CD4-positive, alpha-beta T cell (primary cell): Measurements from ENCODE around the gene DPP4. TPM values are rescaled to one million over a fixed set of nuclear protein-coding genes. Genes with fewer than 3 reads are reported as not detected.

Experiments used
- ATAC-seq: fragments of 200-7000 bp; cut with Tn5 transposase; one replicate; pipeline ENCODE4 v1.10.0; 2022; ENCODE audit warnings: mild to moderate bottlenecking; ENCODE audit not compliant: poor library complexity
- CTCF ChIA-PET: fragments of 350-600 bp; sonication (Branson Sonifier 250); formaldehyde crosslinking; loops from one replicate; lab custom pipeline; 2021; ENCODE audit warnings: antibody characterized with exemption, inconsistent platforms; lab: Charles Lee
- POLR2A ChIA-PET: fragments of 350-600 bp; sonication (Branson Sonifier 250); formaldehyde crosslinking; loops from one replicate; lab custom pipeline; 2021; ENCODE audit warnings: antibody characterized with exemption, inconsistent platforms; lab: Charles Lee
- DNase-seq, 14 experiments: peaks; one replicate each; pipeline ENCODE4 v3.0.0-alpha.2; 2013 to 2020; ENCODE audit warnings: mixed read lengths in 2 of 14
- H3K27ac ChIP-seq, 2 donors: one replicate each; pipeline versions ENCODE4 v1.5.1 to v1.7.0; 2013; ENCODE audit warnings: low read length in 2 of 2, low read depth in 1 of 2, mild to moderate bottlenecking in 1 of 2
- H3K27me3 ChIP-seq, 2 experiments: 1 replicate in 1 of 2; 2 replicates in 1 of 2; pipeline versions ENCODE4 v1.6.1 to v1.7.0; 2013; ENCODE audit warnings: low read length in 2 of 2, control low read depth in 1 of 2, mild to moderate bottlenecking in 1 of 2, moderate library complexity in 1 of 2; ENCODE audit not compliant: insufficient read depth in 2 of 2, control insufficient read depth in 1 of 2
- H3K36me3 ChIP-seq: one replicate; pipeline ENCODE4 v1.6.1; 2013; ENCODE audit warnings: low read length, control low read depth; ENCODE audit not compliant: insufficient read depth
- H3K4me1 ChIP-seq: one replicate; pipeline ENCODE4 v1.6.1; 2013; ENCODE audit warnings: low read length, control low read depth; ENCODE audit not compliant: insufficient read depth
- H3K4me3 ChIP-seq: one replicate; pipeline ENCODE4 v1.5.1; 2013; ENCODE audit warnings: mild to moderate bottlenecking, low read length, moderate library complexity
- H3K9me3 ChIP-seq, 2 experiments: 1 replicate in 1 of 2; 2 replicates in 1 of 2; pipeline versions ENCODE4 v1.6.1 to v1.7.0; 2013; ENCODE audit warnings: low read length in 2 of 2, mild to moderate bottlenecking in 2 of 2, control low read depth in 1 of 2, moderate library complexity in 1 of 2; ENCODE audit not compliant: control insufficient read depth in 1 of 2, insufficient read depth in 1 of 2
- H3K27ac Mint-ChIP-seq: one replicate; pipeline ENCODE4 v1.8.0; 2020; ENCODE audit warnings: mixed read lengths
- H3K27me3 Mint-ChIP-seq: one replicate; pipeline ENCODE4 v1.8.0; 2021; ENCODE audit warnings: mixed read lengths
- H3K36me3 Mint-ChIP-seq: one replicate; pipeline ENCODE4 v1.8.0; 2021; ENCODE audit warnings: low read depth, mixed read lengths
- H3K4me1 Mint-ChIP-seq: one replicate; pipeline ENCODE4 v1.8.0; 2021; ENCODE audit warnings: low read depth, mixed read lengths
- H3K4me3 Mint-ChIP-seq: one replicate; pipeline ENCODE4 v1.8.0; 2020; ENCODE audit warnings: mild to moderate bottlenecking, mixed read lengths
- H3K9me3 Mint-ChIP-seq: one replicate; pipeline ENCODE4 v1.8.0; 2020; ENCODE audit warnings: mixed read lengths
- CTCF ChIP-seq: fragments of 200-600 bp; IDR thresholded peaks from one replicate; pipeline ENCODE4 v1.8.0; 2022; ENCODE audit warnings: antibody characterized with exemption, mild to moderate bottlenecking
- intact Hi-C, 2 experiments: fragments of 100-400 bp; cut with DNase I in 1 of 2; cut with micrococcal nuclease in 1 of 2; formaldehyde crosslinking; loops; one replicate each; pipeline versions ENCODE4 v1.15.1 to v1.9.0; 2023 to 2025; cut with DNase I, micrococcal nuclease
- total RNA-seq, 174 experiments: library from RNA in 2 of 174; stranded (reverse) in 2 of 174; gene quantifications; one replicate each; pipeline ENCODE4 v1.2.3 and lab custom pipeline; 2021 to 2026

The DPP4 gene
- total RNA-seq, 2 experiments from 2014 or later = 15.5 to 16.7 TPM

GRCh38 chr2:162058973-162059668, 14.9 kb downstream of the DPP4 start:
- intact Hi-C loops = loop anchor here in 1 of 2 experiments (2.0 to 5.0 kb wide), 2 partner anchors 14 to 47 kb away; no protein-coding TSS in a partner anchor
- H3K27ac Mint-ChIP-seq = peak overlapping the region; percentile 77
- peaks cover 85% of the 10 kb centered on the region for H3K4me1 Mint-ChIP-seq
- peak in 4 of 14 experiments; percentile 25 to 40 (median 32) for DNase-seq
- no peaks in the 10 kb centered on the region for H3K9me3 ChIP-seq
- H3K9me3 Mint-ChIP-seq = peaks cover 3% of the 10 kb centered on the region
- H3K36me3 Mint-ChIP-seq = peaks cover 12% of the 10 kb centered on the region
- H3K4me3 Mint-ChIP-seq = peak overlapping the region; percentile 75
- H3K4me1 ChIP-seq = peaks cover 48% of the 10 kb centered on the region
- H3K27me3 Mint-ChIP-seq = no peaks in the 10 kb centered on the region
- POLR2A ChIA-PET = interaction anchor here (0.7 to 6.5 kb wide), 7 partner anchors 10 to 66 kb away, joined by 3 to 37 read pairs (median 3); partner anchors contain the start of gene DPP4
- ATAC-seq = peak; percentile 34
- no peaks in the 10 kb centered on the region for H3K36me3 ChIP-seq
- H3K27me3 ChIP-seq = no peaks in the 10 kb centered on the region
- CTCF ChIA-PET = interaction anchor here (1.1 to 1.6 kb wide), 2 partner anchors 15 to 68 kb away, joined by 3 read pairs; partner anchors contain the start of gene DPP4
- peak overlapping the region in 1 of 2 donors; percentile 37 for H3K27ac ChIP-seq
- peak overlapping the region; percentile 41 for H3K4me3 ChIP-seq
- no peak for TF ChIP-seq CTCF

- intact Hi-C loops = loop anchor here in 1 of 2 experiments (5.0 kb wide), 1 partner anchor 45 kb away; no protein-coding TSS in a partner anchor
- peaks cover 9% of the 10 kb centered on the region for H3K36me3 ChIP-seq
- H3K4me3 Mint-ChIP-seq = peak overlapping the region; percentile 69
- H3K36me3 Mint-ChIP-seq = peaks cover 5% of the 10 kb centered on the region
- H3K4me1 Mint-ChIP-seq = peaks cover 72% of the 10 kb centered on the region
- ATAC-seq (peak; percentile 60), DNase-seq (peak in 4 of 14 experiments; percentile 22 to 52 (median 30))
- no peaks in the 10 kb centered on the region for H3K27me3 Mint-ChIP-seq
- no peaks in the 10 kb centered on the region for H3K9me3 ChIP-seq
- peaks cover 3% of the 10 kb centered on the region for H3K9me3 Mint-ChIP-seq
- H3K27ac Mint-ChIP-seq = peak overlapping the region; percentile 77
- TF ChIP-seq CTCF = no peak
- H3K4me3 ChIP-seq = no peak overlapping the region
- CTCF ChIA-PET = interaction anchor here (1.6 kb wide), 1 partner anchor 16 kb away, joined by 3 read pairs; the partner anchor contains the start of gene DPP4
- no peak overlapping the region for H3K27ac ChIP-seq
- peaks cover 31% of the 10 kb centered on the region for H3K4me1 ChIP-seq
- no peaks in the 10 kb centered on the region for H3K27me3 ChIP-seq
- POLR2A ChIA-PET = interaction anchor here (0.6 to 6.5 kb wide), 3 partner anchors 11 to 46 kb away, joined by 3 to 37 read pairs (median 3); partner anchors contain the start of gene DPP4
Measured at GRCh38 chr2:162057426-162057825, 16.6 kb downstream of the DPP4 start.

GRCh38 chr2:162056796-162057399, 17.1 kb downstream of the DPP4 start:
- H3K27me3 ChIP-seq = no peaks in the 10 kb centered on the region
- H3K27ac Mint-ChIP-seq = peak overlapping the region; percentile 77
- ChIA-PET CTCF (interaction anchor here (1.7 kb wide), 1 partner anchor 11 kb away, joined by 6 read pairs; no protein-coding TSS in a partner anchor), POLR2A (interaction anchor here (6.5 kb wide), 1 partner anchor 16 kb away, joined by 37 read pairs; the partner anchor contains the start of gene DPP4)
- peaks cover 10% of the 10 kb centered on the region for H3K36me3 ChIP-seq
- no peaks in the 10 kb centered on the region for H3K27me3 Mint-ChIP-seq
- DNase-seq = no peak
- peaks cover 3% of the 10 kb centered on the region for H3K9me3 Mint-ChIP-seq
- intact Hi-C loops = loop anchor here in 1 of 2 experiments (5.0 kb wide), 1 partner anchor 45 kb away; no protein-coding TSS in a partner anchor
- H3K4me3 Mint-ChIP-seq = no peak overlapping the region
- no peak overlapping the region for H3K27ac ChIP-seq
- H3K9me3 ChIP-seq = no peaks in the 10 kb centered on the region
- H3K4me1 Mint-ChIP-seq = peaks cover 74% of the 10 kb centered on the region
- H3K4me1 ChIP-seq = peaks cover 29% of the 10 kb centered on the region
- H3K4me3 ChIP-seq = no peak overlapping the region
- TF ChIP-seq CTCF = no peak
- ATAC-seq = no peak
- peaks cover 5% of the 10 kb centered on the region for H3K36me3 Mint-ChIP-seq
